ENCODE data around the gene METTL15.
A peak's percentile ranks its signal among the peaks of the same experiment; 100 is the strongest.
"Not testable (repeated sequence)": the region's sequence is repeated elsewhere in the genome, so short reads cannot be mapped to it uniquely, and the experiment has no call there.

Gene METTL15

GRCh38 chr11:28107750-28108618 is at the start of gene METTL15, which contains the start of gene KIF18A:
Gene METTL15, plus strand, starts transcription at chr11:28108388. Its CDS starts 4,947 bp downstream, at chr11:28113335.
Gene KIF18A, minus strand, starts transcription at chr11:28108156. Its CDS starts 10,209 bp downstream, at chr11:28097947.
- peak; percentile 92 to 95 for DNase-seq (ENCODE audit: low read depth in 2 of 2)

GRCh38 chr11:28071305-28071704 is 36.9 kb upstream of the METTL15 start:
- DNase-seq (ENCODE audit: low read depth in 2 of 2): no peak

GRCh38 chr11:28072321-28072720 is 35.9 kb upstream of the METTL15 start:
- no peak for DNase-seq (ENCODE audit: low read depth in 2 of 2)

- no peak for DNase-seq (ENCODE audit: low read depth in 2 of 2)
Measured at GRCh38 chr11:28077521-28077920, 30.7 kb upstream of the METTL15 start.

- no peak for DNase-seq (ENCODE audit: low read depth in 2 of 2)
Measured at GRCh38 chr11:28083118-28083517, 25.1 kb upstream of the METTL15 start.

GRCh38 chr11:28086569-28086968 is 21.6 kb upstream of the METTL15 start:
- DNase-seq (ENCODE audit: low read depth in 2 of 2): no peak

- DNase-seq (ENCODE audit: low read depth in 2 of 2): not testable (repeated sequence)
Measured at GRCh38 chr11:28087192-28087591, 21.0 kb upstream of the METTL15 start.

GRCh38 chr11:28087693-28088092 is 20.5 kb upstream of the METTL15 start:
- not testable (repeated sequence) for DNase-seq (ENCODE audit: low read depth in 2 of 2)

GRCh38 chr11:28089378-28089777 is 18.8 kb upstream of the METTL15 start:
- DNase-seq (ENCODE audit: low read depth in 2 of 2): no peak

- no peak for DNase-seq (ENCODE audit: low read depth in 2 of 2)
Measured at GRCh38 chr11:28090052-28090749, 18.0 kb upstream of the METTL15 start.

- DNase-seq (ENCODE audit: low read depth in 2 of 2): no peak
Measured at GRCh38 chr11:28092786-28093185, 15.4 kb upstream of the METTL15 start.

- no peak for DNase-seq (ENCODE audit: low read depth in 2 of 2)
Measured at GRCh38 chr11:28098257-28098656, 9.9 kb upstream of the METTL15 start.

- DNase-seq (ENCODE audit: low read depth in 2 of 2): no peak
Measured at GRCh38 chr11:28099715-28100114, 8.5 kb upstream of the METTL15 start.

- no peak for DNase-seq (ENCODE audit: low read depth in 2 of 2)
Measured at GRCh38 chr11:28100665-28101064, 7.5 kb upstream of the METTL15 start.

GRCh38 chr11:28102300-28102699 is 5.9 kb upstream of the METTL15 start:
- DNase-seq (ENCODE audit: low read depth in 2 of 2): not testable (repeated sequence)

GRCh38 chr11:28104425-28104824 is 3.8 kb upstream of the METTL15 start:
- DNase-seq (ENCODE audit: low read depth in 2 of 2): no peak

- DNase-seq (ENCODE audit: low read depth in 2 of 2): no peak
Measured at GRCh38 chr11:28104984-28105383, 3.2 kb upstream of the METTL15 start.

GRCh38 chr11:28105869-28106268 is 2.3 kb upstream of the METTL15 start:
- DNase-seq (ENCODE audit: low read depth in 2 of 2): no peak

GRCh38 chr11:28106353-28107043 is 1.7 kb upstream of the METTL15 start:
- DNase-seq (ENCODE audit: low read depth in 2 of 2): no peak

- no peak for DNase-seq (ENCODE audit: low read depth in 2 of 2)
Measured at GRCh38 chr11:28107191-28107749, 918 bp upstream of the METTL15 start.

GRCh38 chr11:28108958-28109357 is 770 bp downstream of the METTL15 start:
- no peak for DNase-seq (ENCODE audit: low read depth in 2 of 2)
